Fibroblast of mammary gland (primary cell): ENCODE measurements around the gene IFITM2.
"Not testable (repeated sequence)": the region's sequence is repeated elsewhere in the genome, so short reads cannot be mapped to it uniquely, and the experiment has no call there.

Experiments
- DNase-seq: peaks from one replicate; pipeline ENCODE4 v3.0.0-alpha.2; 2010; ENCODE audit warnings: low read depth
- H3K4me3 ChIP-seq: 2 replicates; pipeline ENCODE4 v1.5.1; 2011; ENCODE audit warnings: low read depth, mild to moderate bottlenecking, low read length, moderate library complexity; ENCODE audit not compliant: control insufficient read depth
- CTCF ChIP-seq: conservative IDR thresholded peaks from 2 replicates; pipeline ENCODE4 v1.5.1; 2011; ENCODE audit warnings: low read depth, low read length, inconsistent platforms; ENCODE audit not compliant: control insufficient read depth, insufficient read depth

IFITM2 gene

GRCh38 chr11:344836-345578, 37.4 kb downstream of the IFITM2 start:
- no peak for TF ChIP-seq CTCF
- no peak for DNase-seq
- no peak overlapping the region for H3K4me3 ChIP-seq

GRCh38 chr11:346529-346928, 38.9 kb downstream of the IFITM2 start:
- H3K4me3 ChIP-seq, result no peak overlapping the region
- no peak for DNase-seq
- no peak for TF ChIP-seq CTCF

GRCh38 chr11:349270-349954, 41.8 kb downstream of the IFITM2 start:
- H3K4me3 ChIP-seq, DNase-seq: not testable (repeated sequence)

GRCh38 chr11:350033-350722, 42.6 kb downstream of the IFITM2 start:
- DNase-seq, H3K4me3 ChIP-seq: not testable (repeated sequence)

GRCh38 chr11:350723-351255, 43.2 kb downstream of the IFITM2 start:
- no peak for TF ChIP-seq CTCF
- DNase-seq, result no peak
- H3K4me3 ChIP-seq, result no peak overlapping the region

GRCh38 chr11:351411-351810, 43.8 kb downstream of the IFITM2 start:
- DNase-seq, result no peak

More at GRCh38 chr11:351411-351810, 43.8 kb downstream of the IFITM2 start:
- H3K4me3 ChIP-seq, result no peak overlapping the region
- no peak for TF ChIP-seq CTCF
